Natural killer cell (primary cell): ENCODE data around the gene RO60. TPM values are rescaled to one million over a fixed set of nuclear protein-coding genes. Genes with fewer than 3 reads are reported as not detected.
"Not testable (repeated sequence)": the region's sequence is repeated elsewhere in the genome, so short reads cannot be mapped to it uniquely, and the experiment has no call there.

Experiments
- ATAC-seq, 3 donors: fragments of 150-1000 bp in 2 of 3; fragments of 200-7000 bp in 1 of 3; cut with Tn5 transposase; 1 replicate in 1 of 3; 2 replicates in 2 of 3; pipeline ENCODE4 v1.10.0; 2021; ENCODE audit warnings: mild to moderate bottlenecking in 2 of 3, moderate library complexity in 2 of 3
- DNase-seq, 2 donors: peaks; one replicate each; pipeline versions ENCODE4 v3.0.0 to v3.0.0-alpha.2; 2013 to 2021; ENCODE audit warnings: mixed read lengths in 1 of 2
- H3K27ac ChIP-seq: one replicate; pipeline ENCODE4 v1.5.1; 2013; ENCODE audit warnings: mild to moderate bottlenecking, low read length
- H3K27me3 ChIP-seq: one replicate; pipeline ENCODE4 v1.6.1; 2013; ENCODE audit warnings: low read length; ENCODE audit not compliant: control insufficient read depth, insufficient read depth
- H3K36me3 ChIP-seq: one replicate; pipeline ENCODE4 v1.6.1; 2013; ENCODE audit warnings: low read length; ENCODE audit not compliant: control insufficient read depth, insufficient read depth
- H3K4me1 ChIP-seq: one replicate; pipeline ENCODE4 v1.6.1; 2013; ENCODE audit warnings: low read length; ENCODE audit not compliant: control insufficient read depth, insufficient read depth
- H3K4me3 ChIP-seq: one replicate; pipeline ENCODE4 v1.5.1; 2013; ENCODE audit warnings: low read length
- H3K9me3 ChIP-seq: one replicate; pipeline ENCODE4 v1.6.1; 2013; ENCODE audit warnings: low read length; ENCODE audit not compliant: control insufficient read depth, insufficient read depth
- H3K27ac Mint-ChIP-seq, 2 donors: one replicate each; pipeline ENCODE4 v1.8.0; 2022; ENCODE audit warnings: mild to moderate bottlenecking in 2 of 2, mixed read lengths in 2 of 2, moderate library complexity in 1 of 2
- H3K27me3 Mint-ChIP-seq, 2 donors: one replicate each; pipeline ENCODE4 v1.8.0; 2022; ENCODE audit warnings: low read depth in 2 of 2, mixed read lengths in 2 of 2
- H3K36me3 Mint-ChIP-seq: one replicate; pipeline ENCODE4 v1.8.0; 2022; ENCODE audit warnings: mixed read lengths
- H3K4me1 Mint-ChIP-seq, 2 donors: one replicate each; pipeline ENCODE4 v1.8.0; 2022; ENCODE audit warnings: mixed read lengths in 2 of 2
- H3K4me3 Mint-ChIP-seq: one replicate; pipeline ENCODE4 v1.8.0; 2022; ENCODE audit warnings: mild to moderate bottlenecking, moderate library complexity, mixed read lengths
- H3K9me3 Mint-ChIP-seq, 2 donors: one replicate each; pipeline ENCODE4 v1.8.0; 2022; ENCODE audit warnings: mixed read lengths in 2 of 2
- CTCF ChIP-seq: fragments of 200-600 bp; IDR thresholded peaks from one replicate; pipeline ENCODE4 v1.8.0; 2022; ENCODE audit warnings: antibody characterized with exemption
- WGBS: methylation state at CpG from one replicate; pipeline ENCODE4 v1.1.7; 2013; ENCODE audit warnings: missing lambda C conversion rate; ENCODE audit not compliant: insufficient coverage; 5-methylcytosine and 5-hydroxymethylcytosine counted together
- intact Hi-C: fragments of 100-400 bp; cut with micrococcal nuclease; formaldehyde crosslinking; loops from one replicate; pipeline ENCODE4 v1.14.2; 2022
- total RNA-seq, 4 donors: library from RNA; stranded (reverse); fragments of 120-200 nt in 1 of 4; gene quantifications; one replicate each; pipeline versions ENCODE4 v1.2.3 to v1.2.4, GENCODE V29; 2013 to 2022

RO60 gene
- total RNA-seq, 3 donors from 2014 or later (not counting 1 experiment from before 2014, with no cell fraction given): 74.3 to 95.5 (median 78.9) TPM

- ATAC-seq: no peak
- H3K27me3 Mint-ChIP-seq: no peaks in the 10 kb centered on the region
- H3K9me3 Mint-ChIP-seq: no peaks in the 10 kb centered on the region
- H3K4me3 Mint-ChIP-seq: no peak overlapping the region
- Histone ChIP-seq H3K4me1 (no peaks in the 10 kb centered on the region), H3K27me3 (no peaks in the 10 kb centered on the region), H3K27ac (no peak overlapping the region), H3K4me3 (no peak overlapping the region), H3K9me3 (no peaks in the 10 kb centered on the region), H3K36me3 (peaks cover 34% of the 10 kb centered on the region)
- H3K36me3 Mint-ChIP-seq: no peaks in the 10 kb centered on the region
- no peak for TF ChIP-seq CTCF
- DNase-seq: no peak
- H3K4me1 Mint-ChIP-seq: peaks cover 4 to 10% of the 10 kb centered on the region in 2 donors
- H3K27ac Mint-ChIP-seq: peak overlapping the region; percentile 64
- intact Hi-C loops: no loop called here
Measured at GRCh38 chr1:193025218-193025617, 34.2 kb upstream of the RO60 start.

- intact Hi-C loops: no loop called here
Measured at GRCh38 chr1:193030280-193030679, 29.1 kb upstream of the RO60 start.

GRCh38 chr1:193031431-193031830 lies 28.0 kb upstream of the RO60 start:
- H3K4me1 Mint-ChIP-seq: peaks cover 17 to 38% of the 10 kb centered on the region in 2 donors
- WGBS: no CpG with 5 or more reads among the region's 2 CpGs
- ATAC-seq: peak; percentile 59 to 67 (median 63)
- H3K27ac Mint-ChIP-seq: no peak overlapping the region
- intact Hi-C loops: no loop called here
- Histone ChIP-seq H3K27ac (no peak overlapping the region), H3K4me3 (no peak overlapping the region), H3K9me3 (no peaks in the 10 kb centered on the region), H3K36me3 (peaks cover 9% of the 10 kb centered on the region), H3K4me1 (no peaks in the 10 kb centered on the region), H3K27me3 (no peaks in the 10 kb centered on the region)
- H3K4me3 Mint-ChIP-seq: no peak overlapping the region
- H3K27me3 Mint-ChIP-seq: no peaks in the 10 kb centered on the region
- H3K9me3 Mint-ChIP-seq: no peaks in the 10 kb centered on the region
- no peaks in the 10 kb centered on the region for H3K36me3 Mint-ChIP-seq
- peak; percentile 28 for TF ChIP-seq CTCF
- DNase-seq: peak in 1 of 2 donors; percentile 13

More at GRCh38 chr1:193030280-193030679, 29.1 kb upstream of the RO60 start:
- Mint-ChIP-seq H3K27me3 (no peaks in the 10 kb centered on the region), H3K4me1 (peaks cover 8 to 32% of the 10 kb centered on the region in 2 donors), H3K4me3 (no peak overlapping the region), H3K9me3 (no peaks in the 10 kb centered on the region), H3K27ac (peak overlapping the region in 1 of 2 donors; percentile 39), H3K36me3 (no peaks in the 10 kb centered on the region)
- no peak for ATAC-seq
- 78% methylated on average over 1 of the region's 1 CpG for WGBS
- H3K4me1 ChIP-seq: no peaks in the 10 kb centered on the region
- peaks cover 12% of the 10 kb centered on the region for H3K36me3 ChIP-seq
- H3K9me3 ChIP-seq: no peaks in the 10 kb centered on the region
- no peak overlapping the region for H3K27ac ChIP-seq
- TF ChIP-seq CTCF: no peak
- H3K4me3 ChIP-seq: no peak overlapping the region
- DNase-seq: no peak
- H3K27me3 ChIP-seq: no peaks in the 10 kb centered on the region

- H3K4me3 Mint-ChIP-seq, H3K27ac ChIP-seq, H3K36me3 Mint-ChIP-seq, ATAC-seq, H3K9me3 ChIP-seq, H3K9me3 Mint-ChIP-seq, intact Hi-C loops, H3K4me3 ChIP-seq, H3K27me3 ChIP-seq, H3K4me1 ChIP-seq, H3K36me3 ChIP-seq, DNase-seq, H3K27me3 Mint-ChIP-seq: not testable (repeated sequence)
- 97% methylated on average over 7 of the region's 9 CpGs for WGBS
- peak overlapping the region in 1 of 2 donors; percentile 7 for H3K27ac Mint-ChIP-seq
- peaks cover 28 to 50% of the 10 kb centered on the region in 2 donors for H3K4me1 Mint-ChIP-seq
Measured at GRCh38 chr1:193032643-193033427, 26.6 kb upstream of the RO60 start.
